HCT116 (cell line): ENCODE measurements around the gene ATXN7L1. TPM values are rescaled to one million over a fixed set of nuclear protein-coding genes. Genes with fewer than 3 reads are reported as not detected.

Source experiments
- ATAC-seq: fragments of 200-7000 bp; cut with Tn5 transposase; 2 replicates; pipeline ENCODE4 v1.9.1; 2020; ENCODE audit warnings: mild to moderate bottlenecking, moderate library complexity
- BruUV-seq: library from RNA; stranded (reverse); fragments of 400-500 nt; replicated peaks from 2 replicates; lab custom pipeline; 2021; lab: Mats Ljungman, UMichigan
- CTCF ChIA-PET: fragments of 300-600 bp; sonication (Branson Sonifier 250); formaldehyde crosslinking; loops from one replicate; lab custom pipeline; 2021; ENCODE audit warnings: antibody characterized with exemption; lab: Charles Lee
- POLR2A ChIA-PET: fragments of 300-600, 350-600 bp; sonication (Branson Sonifier 250); formaldehyde crosslinking; loops from one replicate; lab custom pipeline; 2021; ENCODE audit warnings: antibody characterized with exemption; lab: Charles Lee
- RAD21 ChIA-PET, 2 experiments: fragments of 300-600 bp; sonication (Branson Sonifier 250); formaldehyde crosslinking; loops; one replicate each; lab custom pipeline; 2023; ENCODE audit warnings: low total read pairs in 2 of 2; ENCODE audit not compliant: uncharacterized antibody in 2 of 2, unreplicated experiment in 2 of 2, low non-redundant PET in 1 of 2; lab: Charles Lee
- DNase-seq: peaks from one replicate; pipeline ENCODE4 v3.0.0-alpha.2; 2010; ENCODE audit warnings: low read depth, low spot score
- H2AFZ ChIP-seq: fragments of 200-600 bp; shearing (Covaris generic), sonication (generic); 2 replicates; pipeline ENCODE4 v1.6.1; 2017; ENCODE audit warnings: low read depth, mixed run types, mixed read lengths, antibody characterized with exemption, low read length; ENCODE audit not compliant: poor library complexity, severe bottlenecking
- H3K27ac ChIP-seq: 2 replicates; pipeline ENCODE4 v1.5.1; 2012; ENCODE audit warnings: low read depth, low read length
- H3K27me3 ChIP-seq: fragments of 200-600 bp; sonication (generic); 2 replicates; pipeline ENCODE4 v1.6.1; 2016; ENCODE audit warnings: mixed run types, low read length, mixed read lengths; ENCODE audit not compliant: insufficient read depth
- H3K36me3 ChIP-seq, 2 experiments: fragments of 200-500 bp in 1 of 2; fragments of 200-600 bp in 1 of 2; sonication (Bioruptor generic) in 1 of 2; sonication (generic) in 1 of 2; 2 replicates each; pipeline versions ENCODE4 v1.5.1 to v1.6.1; 2014 to 2016; ENCODE audit warnings: low read length in 2 of 2, inconsistent platforms in 1 of 2, mixed read lengths in 1 of 2, mixed run types in 1 of 2; ENCODE audit not compliant: insufficient read depth in 2 of 2, control insufficient read depth in 1 of 2
- H3K4me1 ChIP-seq, 2 experiments: fragments of 200-600 bp in 1 of 2; sonication (generic) in 1 of 2; 2 replicates each; pipeline versions ENCODE4 v1.5.1 to v1.6.1; 2012 to 2017; ENCODE audit warnings: low read length in 2 of 2, inconsistent platforms in 1 of 2, mild to moderate bottlenecking in 1 of 2, mixed read lengths in 1 of 2, mixed run types in 1 of 2, moderate library complexity in 1 of 2; ENCODE audit not compliant: insufficient read depth in 2 of 2, control insufficient read depth in 1 of 2
- H3K4me2 ChIP-seq: fragments of 200-600 bp; sonication (generic); 2 replicates; pipeline ENCODE4 v1.6.1; 2017; ENCODE audit warnings: mixed run types, low read length, mixed read lengths
- H3K4me3 ChIP-seq, 2 experiments: fragments of 200-600 bp in 1 of 2; sonication (generic) in 1 of 2; replicated peaks in 1 of 2; 2 replicates each; pipeline ENCODE4 v1.5.1; 2011 to 2016; ENCODE audit warnings: low read length in 2 of 2, control low read depth in 1 of 2, low read depth in 1 of 2, mild to moderate bottlenecking in 1 of 2, mixed read lengths in 1 of 2, mixed run types in 1 of 2
- H3K79me2 ChIP-seq: fragments of 200-600 bp; sonication (generic); 2 replicates; pipeline ENCODE4 v1.6.1; 2017; ENCODE audit warnings: mild to moderate bottlenecking, mixed run types, low read length, moderate library complexity, mixed read lengths; ENCODE audit not compliant: insufficient read depth
- H3K9ac ChIP-seq: fragments of 200-600 bp; sonication (generic); 2 replicates; pipeline ENCODE4 v1.6.1; 2016; ENCODE audit warnings: low read length, mixed read lengths
- H3K9me2 ChIP-seq: fragments of 200-600 bp; sonication (generic), shearing (Covaris generic); 2 replicates; pipeline ENCODE4 v1.6.1; 2017; ENCODE audit warnings: mixed run types, mild to moderate bottlenecking, moderate library complexity; ENCODE audit not compliant: insufficient read depth
- H3K9me3 ChIP-seq, 2 experiments: fragments of 200-500 bp in 1 of 2; fragments of 200-600 bp in 1 of 2; sonication (Bioruptor generic) in 1 of 2; sonication (generic) in 1 of 2; 2 replicates each; pipeline ENCODE4 v1.6.1; 2014 to 2017; ENCODE audit warnings: low read length in 2 of 2, mixed read lengths in 2 of 2, inconsistent platforms in 1 of 2, low read depth in 1 of 2, mild to moderate bottlenecking in 1 of 2, mixed run types in 1 of 2, moderate library complexity in 1 of 2; ENCODE audit not compliant: control insufficient read depth in 1 of 2, insufficient read depth in 1 of 2
- H4K20me1 ChIP-seq: fragments of 200-600 bp; sonication (generic), shearing (Covaris generic); 2 replicates; pipeline ENCODE4 v1.6.1; 2017; ENCODE audit warnings: mixed run types, mild to moderate bottlenecking, moderate library complexity; ENCODE audit not compliant: insufficient read depth
- EGR1 ChIP-seq: IDR thresholded peaks from 2 replicates; pipeline ENCODE4 v1.6.1; 2012; ENCODE audit warnings: low read depth
- ELF1 ChIP-seq: IDR thresholded peaks from 2 replicates; pipeline ENCODE4 v1.6.1; 2012; ENCODE audit warnings: low read depth, borderline replicate concordance
- EZH2 ChIP-seq: fragments of 200-600 bp; sonication (generic); IDR thresholded peaks from 2 replicates; pipeline ENCODE4 v1.6.1; 2017; ENCODE audit warnings: antibody characterized with exemption, mixed run types
- EZH2phosphoT487 ChIP-seq: fragments of 200-600 bp; IDR thresholded peaks from 2 replicates; pipeline ENCODE4 v1.6.1; 2018; ENCODE audit warnings: antibody characterized with exemption, borderline replicate concordance
- FOSL1 ChIP-seq: IDR thresholded peaks from 2 replicates; pipeline ENCODE4 v1.6.1; 2012; ENCODE audit warnings: low read depth
- JUND ChIP-seq: IDR thresholded peaks from 2 replicates; pipeline ENCODE4 v1.6.1; 2012
- POLR2A ChIP-seq: IDR thresholded peaks from 2 replicates; pipeline ENCODE4 v1.7.0; 2011; ENCODE audit warnings: borderline replicate concordance; ENCODE audit not compliant: insufficient read depth, insufficient read length; ENCODE audit errors: extremely low read depth
- POLR2AphosphoS5 ChIP-seq: IDR thresholded peaks from 2 replicates; pipeline ENCODE4 v1.6.1; 2011; ENCODE audit warnings: mild to moderate bottlenecking, low read depth, low read length, moderate library complexity
- RAD21 ChIP-seq: IDR thresholded peaks from 2 replicates; pipeline ENCODE4 v1.6.1; 2012; ENCODE audit warnings: low read depth, mild to moderate bottlenecking
- SIN3A ChIP-seq: IDR thresholded peaks from 2 replicates; pipeline ENCODE4 v1.6.1; 2012; ENCODE audit warnings: low read depth
- SRF ChIP-seq: IDR thresholded peaks from 2 replicates; pipeline ENCODE4 v1.6.1; 2012; ENCODE audit warnings: low read depth
- YY1 ChIP-seq: IDR thresholded peaks from 2 replicates; pipeline ENCODE4 v1.6.1; 2011; ENCODE audit warnings: low read length, low read depth, moderate library complexity, mild to moderate bottlenecking; ENCODE audit not compliant: insufficient replicate concordance; ENCODE audit errors: extremely low read depth
- ZNF274 ChIP-seq: fragments of 200-500 bp; sonication (Bioruptor generic); IDR thresholded peaks from 2 replicates; pipeline ENCODE4 v1.6.1; 2014; ENCODE audit warnings: mild to moderate bottlenecking, low read depth, low read length, inconsistent platforms
- intact Hi-C: fragments of 100-400 bp; cut with micrococcal nuclease; formaldehyde crosslinking; loops from 2 replicates; pipeline ENCODE4 v1.10.0; 2022
- total RNA-seq: library from RNA; stranded (reverse); gene quantifications from one replicate; pipeline ENCODE4 v1.2.1, GENCODE V29; 2021; ENCODE audit not compliant: unreplicated experiment
- TF ChIP-seq, protein P1 (sequence below): IDR thresholded peaks from 2 replicates; pipeline ENCODE4 v1.6.1; 2012; ENCODE audit warnings: low read depth
- TF ChIP-seq, protein P2 (sequence below): IDR thresholded peaks from 2 replicates; pipeline ENCODE4 v1.6.1; 2012
- TF ChIP-seq, protein P3 (sequence below): IDR thresholded peaks from 2 replicates; pipeline ENCODE4 v1.6.1; 2012
- TF ChIP-seq, protein P4 (sequence below), 3 experiments: fragments of 200-600 bp in 1 of 3; sonication (generic) in 1 of 3; IDR thresholded peaks in 2 of 3; conservative IDR thresholded peaks in 1 of 3; 2 replicates each; pipeline ENCODE4 v1.5.1; 2012 to 2017; ENCODE audit warnings: low read depth in 2 of 3, low read length in 2 of 3, antibody characterized with exemption in 1 of 3, borderline replicate concordance in 1 of 3, control low read depth in 1 of 3, mild to moderate bottlenecking in 1 of 3, mixed read lengths in 1 of 3, mixed run types in 1 of 3, moderate library complexity in 1 of 3; ENCODE audit not compliant: insufficient read depth in 1 of 3

The ATXN7L1 gene
- total RNA-seq, 1 experiment from 2014 or later, result 11.5 TPM

DNA sequence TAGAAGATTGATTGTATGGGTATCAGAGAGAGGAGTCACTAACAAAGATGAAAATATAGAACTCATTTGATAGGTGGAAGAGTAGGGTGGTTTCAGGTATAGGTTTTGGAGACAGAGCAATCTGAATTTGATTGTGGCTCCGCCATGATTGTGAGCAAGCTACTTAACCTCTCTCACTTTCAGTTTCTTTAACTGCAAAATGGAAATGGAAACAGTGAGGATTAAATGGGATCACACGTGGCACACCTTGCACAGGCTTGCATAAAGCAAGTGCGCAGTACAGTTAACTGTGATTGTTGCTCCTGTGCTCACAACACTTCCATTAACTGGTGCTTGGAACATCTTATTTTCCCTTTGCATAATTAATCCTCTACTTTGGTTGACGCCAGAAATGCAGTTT, 54.9 kb downstream of the ATXN7L1 start:
- CTCF ChIA-PET, result no interaction called here
- RAD21 ChIA-PET, result no interaction called here
- Histone ChIP-seq H3K4me2 (no peak overlapping the region), H3K4me1 (peaks cover 2 to 5% of the 10 kb centered on the region in 2 experiments; a peak in 1 of 4 replicates), H3K9ac (no peak overlapping the region), H2AFZ (no peak overlapping the region), H3K9me2 (no peaks in the 10 kb centered on the region), H3K9me3 (no peaks in the 10 kb centered on the region), H3K27me3 (no peaks in the 10 kb centered on the region), H3K4me3 (no peak overlapping the region), H3K27ac (no peak overlapping the region), H3K36me3 (no peaks in the 10 kb centered on the region), H4K20me1 (no peaks in the 10 kb centered on the region), H3K79me2 (peaks cover 4% of the 10 kb centered on the region; the same call in 1 of the 2 replicates)
- POLR2A ChIA-PET, result no interaction called here
- BruUV-seq, result no TSS peak
- DNase-seq (no peak), ATAC-seq (no peak)
- intact Hi-C loops, result no loop called here
- TF ChIP-seq SRF (no peak), FOSL1 (no peak), EZH2phosphoT487 (no peak), ZNF274 (no peak), EGR1 (no peak), ELF1 (no peak), EZH2 (no peak), POLR2A (no peak), YY1 (no peak), SIN3A (no peak), POLR2AphosphoS5 (no peak), RAD21 (no peak), JUND (no peak)
- TF ChIP-seq, protein P1, sequence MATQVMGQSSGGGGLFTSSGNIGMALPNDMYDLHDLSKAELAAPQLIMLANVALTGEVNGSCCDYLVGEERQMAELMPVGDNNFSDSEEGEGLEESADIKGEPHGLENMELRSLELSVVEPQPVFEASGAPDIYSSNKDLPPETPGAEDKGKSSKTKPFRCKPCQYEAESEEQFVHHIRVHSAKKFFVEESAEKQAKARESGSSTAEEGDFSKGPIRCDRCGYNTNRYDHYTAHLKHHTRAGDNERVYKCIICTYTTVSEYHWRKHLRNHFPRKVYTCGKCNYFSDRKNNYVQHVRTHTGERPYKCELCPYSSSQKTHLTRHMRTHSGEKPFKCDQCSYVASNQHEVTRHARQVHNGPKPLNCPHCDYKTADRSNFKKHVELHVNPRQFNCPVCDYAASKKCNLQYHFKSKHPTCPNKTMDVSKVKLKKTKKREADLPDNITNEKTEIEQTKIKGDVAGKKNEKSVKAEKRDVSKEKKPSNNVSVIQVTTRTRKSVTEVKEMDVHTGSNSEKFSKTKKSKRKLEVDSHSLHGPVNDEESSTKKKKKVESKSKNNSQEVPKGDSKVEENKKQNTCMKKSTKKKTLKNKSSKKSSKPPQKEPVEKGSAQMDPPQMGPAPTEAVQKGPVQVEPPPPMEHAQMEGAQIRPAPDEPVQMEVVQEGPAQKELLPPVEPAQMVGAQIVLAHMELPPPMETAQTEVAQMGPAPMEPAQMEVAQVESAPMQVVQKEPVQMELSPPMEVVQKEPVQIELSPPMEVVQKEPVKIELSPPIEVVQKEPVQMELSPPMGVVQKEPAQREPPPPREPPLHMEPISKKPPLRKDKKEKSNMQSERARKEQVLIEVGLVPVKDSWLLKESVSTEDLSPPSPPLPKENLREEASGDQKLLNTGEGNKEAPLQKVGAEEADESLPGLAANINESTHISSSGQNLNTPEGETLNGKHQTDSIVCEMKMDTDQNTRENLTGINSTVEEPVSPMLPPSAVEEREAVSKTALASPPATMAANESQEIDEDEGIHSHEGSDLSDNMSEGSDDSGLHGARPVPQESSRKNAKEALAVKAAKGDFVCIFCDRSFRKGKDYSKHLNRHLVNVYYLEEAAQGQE, result no peak
- TF ChIP-seq, protein P2, sequence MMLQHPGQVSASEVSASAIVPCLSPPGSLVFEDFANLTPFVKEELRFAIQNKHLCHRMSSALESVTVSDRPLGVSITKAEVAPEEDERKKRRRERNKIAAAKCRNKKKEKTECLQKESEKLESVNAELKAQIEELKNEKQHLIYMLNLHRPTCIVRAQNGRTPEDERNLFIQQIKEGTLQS, result no peak
- TF ChIP-seq, protein P3, sequence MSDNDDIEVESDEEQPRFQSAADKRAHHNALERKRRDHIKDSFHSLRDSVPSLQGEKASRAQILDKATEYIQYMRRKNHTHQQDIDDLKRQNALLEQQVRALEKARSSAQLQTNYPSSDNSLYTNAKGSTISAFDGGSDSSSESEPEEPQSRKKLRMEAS, result no peak
- TF ChIP-seq, protein P4, sequence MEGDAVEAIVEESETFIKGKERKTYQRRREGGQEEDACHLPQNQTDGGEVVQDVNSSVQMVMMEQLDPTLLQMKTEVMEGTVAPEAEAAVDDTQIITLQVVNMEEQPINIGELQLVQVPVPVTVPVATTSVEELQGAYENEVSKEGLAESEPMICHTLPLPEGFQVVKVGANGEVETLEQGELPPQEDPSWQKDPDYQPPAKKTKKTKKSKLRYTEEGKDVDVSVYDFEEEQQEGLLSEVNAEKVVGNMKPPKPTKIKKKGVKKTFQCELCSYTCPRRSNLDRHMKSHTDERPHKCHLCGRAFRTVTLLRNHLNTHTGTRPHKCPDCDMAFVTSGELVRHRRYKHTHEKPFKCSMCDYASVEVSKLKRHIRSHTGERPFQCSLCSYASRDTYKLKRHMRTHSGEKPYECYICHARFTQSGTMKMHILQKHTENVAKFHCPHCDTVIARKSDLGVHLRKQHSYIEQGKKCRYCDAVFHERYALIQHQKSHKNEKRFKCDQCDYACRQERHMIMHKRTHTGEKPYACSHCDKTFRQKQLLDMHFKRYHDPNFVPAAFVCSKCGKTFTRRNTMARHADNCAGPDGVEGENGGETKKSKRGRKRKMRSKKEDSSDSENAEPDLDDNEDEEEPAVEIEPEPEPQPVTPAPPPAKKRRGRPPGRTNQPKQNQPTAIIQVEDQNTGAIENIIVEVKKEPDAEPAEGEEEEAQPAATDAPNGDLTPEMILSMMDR (IDR thresholded peaks at IDR 0.05 in 2 of 3, conservative IDR thresholded peaks at IDR 0.05 in 1 of 3; ENCODE audit: borderline replicate concordance in 1 of 3, insufficient read depth in 1 of 3, low read depth in 2 of 3, low read length in 2 of 3), result no peak
- TF ChIP-seq, all 23 proteins: peak for 0
